GM21576 (cell line): ENCODE results near the gene CHRNB4.

ENCODE experiments used
- ATAC-seq: cut with Tn5 transposase; IDR thresholded peaks from one replicate; pipeline ENCODE4 v1.9.1; 2021; ENCODE audit warnings: mild to moderate bottlenecking, moderate library complexity; ENCODE audit not compliant: unreplicated experiment

Gene CHRNB4

GRCh38 chr15:78635346-78635745 lies 5.7 kb downstream of the CHRNB4 start:
- ATAC-seq, result no peak

- no peak for ATAC-seq
Observed at GRCh38 chr15:78634210-78635145, 6.5 kb downstream of the CHRNB4 start.

GRCh38 chr15:78633348-78633747 lies 7.7 kb downstream of the CHRNB4 start:
- ATAC-seq, result no peak

GRCh38 chr15:78630886-78631633 lies 9.9 kb downstream of the CHRNB4 start:
- ATAC-seq, result no peak

GRCh38 chr15:78629716-78630065 lies 11.3 kb downstream of the CHRNB4 start:
- no peak for ATAC-seq

- no peak for ATAC-seq
Observed at GRCh38 chr15:78629031-78629715, 11.8 kb downstream of the CHRNB4 start.

GRCh38 chr15:78628227-78628626 lies 12.8 kb downstream of the CHRNB4 start:
- no peak for ATAC-seq

GRCh38 chr15:78627348-78627747 lies 13.7 kb downstream of the CHRNB4 start:
- ATAC-seq, result no peak

GRCh38 chr15:78626381-78626995 lies 14.5 kb downstream of the CHRNB4 start:
- no peak for ATAC-seq

GRCh38 chr15:78625606-78626280 lies 15.3 kb downstream of the CHRNB4 start:
- no peak for ATAC-seq

- no peak for ATAC-seq
Observed at GRCh38 chr15:78624651-78625590, 16.1 kb downstream of the CHRNB4 start.

- ATAC-seq, result no peak
Observed at GRCh38 chr15:78623786-78624497, 17.1 kb downstream of the CHRNB4 start.

- no peak for ATAC-seq
Observed at GRCh38 chr15:78621810-78622402, 19.1 kb downstream of the CHRNB4 start.

GRCh38 chr15:78620527-78621421 lies 20.2 kb downstream of the CHRNB4 start, which contains the start of gene CHRNA3:
TSS of gene CHRNA3 (minus strand) at chr15:78620996. CDS start at chr15:78620794, 202 bp downstream.
- ATAC-seq, result no peak

GRCh38 chr15:78620021-78620526 lies 20.9 kb downstream of the CHRNB4 start:
- ATAC-seq, result no peak

- no peak for ATAC-seq
Observed at GRCh38 chr15:78619022-78619950, 21.7 kb downstream of the CHRNB4 start.
